NCI-H128 (cell line): ENCODE data around the gene TMEM163.
"Not testable (repeated sequence)": the region's sequence is repeated elsewhere in the genome, so short reads cannot be mapped to it uniquely, and the experiment has no call there.

Experiments
- DNase-seq: peaks from one replicate; lab custom pipeline; 2025; ENCODE audit not compliant: unreplicated experiment; lab: John Stamatoyannopoulos, UW

Gene TMEM163

DNA sequence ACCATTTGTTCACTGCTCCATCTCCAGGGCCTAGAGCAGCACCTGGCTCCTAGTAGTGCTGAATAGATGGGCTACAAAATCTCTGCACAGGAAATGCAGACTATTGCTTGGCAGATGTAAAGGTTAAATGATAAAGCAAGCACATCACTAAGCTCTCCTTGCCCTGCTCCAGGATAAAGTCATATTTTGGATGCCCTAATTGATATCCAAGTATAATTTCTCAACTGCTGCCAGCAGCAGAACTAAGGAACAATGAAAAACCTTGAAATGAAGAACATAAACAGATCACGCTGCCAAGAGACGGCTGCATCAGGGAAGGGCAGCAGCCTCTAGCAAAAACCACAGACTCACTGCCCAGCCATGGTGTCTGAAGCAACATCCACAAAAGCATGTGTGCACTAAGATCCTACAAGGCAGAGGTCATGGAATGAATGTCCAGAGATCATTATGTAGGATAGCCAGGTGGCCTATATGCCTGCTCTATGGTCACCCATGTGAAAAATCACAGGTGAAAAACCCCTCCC lies 134.7 kb downstream of the TMEM163 start:
- DNase-seq: no peak

DNA sequence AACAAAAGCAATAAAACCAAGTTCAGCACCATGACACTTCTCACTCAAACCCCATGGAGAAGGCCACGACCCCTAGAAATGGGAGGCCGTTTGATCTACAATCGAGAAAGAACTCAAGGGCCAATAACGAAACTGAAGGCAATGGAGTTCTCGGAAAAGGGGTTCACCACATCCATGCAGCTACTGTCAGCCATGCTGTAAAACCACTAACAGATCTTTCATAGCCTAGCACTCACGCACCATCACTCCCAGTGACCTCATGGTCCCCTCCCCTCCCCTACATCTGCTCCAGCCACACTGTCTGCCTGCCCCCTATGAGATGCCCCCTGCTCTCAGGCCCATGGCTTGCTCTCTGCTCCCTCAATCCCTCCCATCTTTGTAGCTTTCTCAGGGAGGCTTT lies 135.3 kb downstream of the TMEM163 start:
- no peak for DNase-seq

GRCh38 chr2:134582547-134582899 lies 136.3 kb downstream of the TMEM163 start:
- DNase-seq: no peak

GRCh38 chr2:134581877-134582546 lies 136.8 kb downstream of the TMEM163 start:
- no peak for DNase-seq

GRCh38 chr2:134578316-134578715 lies 140.5 kb downstream of the TMEM163 start:
- no peak for DNase-seq

- DNase-seq: no peak
These were observed 142.3 kb downstream of the TMEM163 start for GRCh38 chr2:134576478-134576877.

DNA sequence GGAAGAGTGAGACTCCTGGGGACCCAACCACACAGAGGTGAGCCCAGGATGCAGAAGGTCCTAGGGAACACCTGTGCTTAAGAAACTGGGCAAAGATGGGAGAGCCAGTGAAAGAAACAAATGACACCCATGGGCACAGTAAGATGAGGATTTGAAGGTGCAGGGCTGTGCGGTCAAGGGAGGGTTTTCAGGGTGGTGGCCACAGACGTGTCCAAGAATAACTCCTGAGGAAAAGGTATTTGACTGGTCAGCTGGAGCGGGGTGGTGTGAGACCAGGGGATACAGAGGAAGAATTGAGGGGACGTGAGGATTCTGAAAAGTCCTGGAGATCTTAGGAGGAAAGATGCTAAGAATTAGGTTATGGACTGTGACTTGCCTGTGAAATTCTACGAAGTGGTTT lies 142.9 kb downstream of the TMEM163 start:
- no peak for DNase-seq

- DNase-seq: no peak
These were observed 144.0 kb downstream of the TMEM163 start for GRCh38 chr2:134574611-134575330.

- DNase-seq: no peak
These were observed 145.1 kb downstream of the TMEM163 start for GRCh38 chr2:134573724-134574123.

DNA sequence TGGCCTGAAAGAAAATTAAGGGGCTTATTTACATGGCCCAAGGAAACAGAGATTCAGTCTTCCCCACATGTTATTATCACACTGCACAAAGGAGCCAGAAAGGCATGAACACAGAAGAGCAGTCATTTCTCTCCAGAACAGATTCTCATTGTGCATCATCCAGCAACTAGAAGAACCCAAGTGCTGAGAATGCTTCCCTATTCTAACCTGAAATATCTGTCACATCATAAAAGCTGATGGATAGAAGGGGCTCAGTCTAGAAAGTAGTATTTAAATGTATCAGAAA lies 145.8 kb downstream of the TMEM163 start:
- no peak for DNase-seq

DNA sequence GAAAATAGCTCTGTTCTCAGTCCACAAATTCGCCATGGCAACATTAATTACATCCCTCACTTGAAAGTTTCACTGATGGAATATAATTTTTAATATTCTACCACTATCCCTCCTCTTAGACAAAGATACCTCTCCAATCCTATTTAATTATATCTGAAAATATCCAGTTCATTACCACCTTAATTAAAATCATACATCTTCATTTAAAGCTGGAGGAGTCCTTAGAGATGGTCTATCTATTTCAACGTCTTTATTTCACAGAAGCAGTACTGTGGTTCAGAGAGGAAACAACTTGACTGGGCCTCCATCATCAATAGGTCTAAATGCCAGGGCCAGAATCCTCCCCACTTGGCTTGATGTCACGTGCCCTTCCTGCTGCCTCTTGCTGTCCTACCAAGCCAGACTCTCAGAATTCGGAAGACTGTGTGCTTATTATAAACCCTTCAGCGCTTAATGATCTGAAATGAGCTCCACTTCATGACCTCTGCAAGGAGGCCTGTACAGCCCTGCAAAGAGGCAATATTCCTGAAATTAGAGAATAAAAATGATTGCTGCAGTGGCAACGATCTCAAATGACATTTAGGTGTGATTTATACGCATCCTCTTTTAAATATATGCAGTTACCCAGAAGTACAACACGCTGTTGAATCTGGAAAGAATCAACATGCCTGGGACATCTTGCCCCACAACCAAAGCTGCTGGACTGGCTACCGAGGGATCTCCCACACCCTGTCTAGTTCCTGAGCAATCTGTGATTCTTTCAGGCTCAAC lies 146.3 kb downstream of the TMEM163 start:
- no peak for DNase-seq

DNA sequence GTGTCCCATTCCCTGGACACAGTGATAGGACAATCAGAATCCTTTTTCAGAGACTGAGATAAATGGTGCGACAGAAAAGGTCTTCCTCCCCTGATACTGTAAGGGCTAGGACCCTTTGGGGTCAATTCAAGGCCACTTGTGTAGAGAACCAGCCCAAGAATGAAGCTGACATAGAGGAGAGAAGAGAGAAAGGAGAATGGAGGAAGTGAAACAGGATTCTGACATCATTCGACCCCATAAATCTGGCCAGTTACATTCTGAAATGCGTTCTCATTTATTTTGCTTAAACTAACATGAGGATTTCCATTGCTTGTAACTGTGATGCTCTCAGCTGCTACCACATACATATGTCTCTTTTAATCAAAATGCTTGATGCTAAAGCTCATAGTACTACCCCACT lies 148.1 kb downstream of the TMEM163 start:
- DNase-seq: no peak

DNA sequence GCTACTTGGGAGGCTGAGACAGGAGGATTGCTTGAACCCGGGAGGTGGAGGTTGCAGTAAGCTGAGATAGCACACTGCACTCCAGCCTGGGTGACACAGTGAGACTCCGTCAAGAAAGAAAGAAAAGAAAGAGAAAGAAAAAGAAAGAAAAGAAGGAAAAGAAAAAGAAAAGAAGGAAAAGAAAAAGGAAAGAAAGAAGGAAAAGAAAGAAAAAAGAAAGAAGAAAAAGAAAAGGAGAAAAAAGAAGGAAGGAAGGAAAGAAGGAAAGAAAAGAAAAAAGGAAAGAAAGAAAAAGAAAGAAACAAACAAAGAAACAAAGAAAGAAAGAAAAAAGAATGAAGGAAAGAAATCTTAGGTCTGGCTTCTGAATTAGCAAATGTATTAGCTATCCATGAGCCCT lies 150.4 kb downstream of the TMEM163 start:
- DNase-seq: no peak

DNA sequence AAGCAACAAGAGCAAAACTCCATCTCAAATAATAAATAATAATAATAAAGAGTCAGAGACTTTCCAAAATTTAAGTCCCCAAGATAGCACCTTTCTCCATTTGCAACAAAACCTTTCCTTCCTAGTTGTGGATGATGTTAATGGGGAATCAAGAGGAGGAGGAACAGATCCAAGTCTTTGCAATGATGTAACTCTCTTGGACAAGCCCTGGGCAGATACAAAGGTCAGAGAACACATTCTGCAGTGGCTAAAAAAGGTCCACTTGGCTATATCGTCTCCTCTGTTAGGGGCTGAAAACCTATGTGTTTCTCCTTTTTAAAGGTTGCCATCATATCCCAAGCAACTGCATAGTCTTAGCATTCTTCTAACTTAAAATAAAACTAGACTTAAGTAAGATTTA lies 151.1 kb downstream of the TMEM163 start:
- no peak for DNase-seq

DNA sequence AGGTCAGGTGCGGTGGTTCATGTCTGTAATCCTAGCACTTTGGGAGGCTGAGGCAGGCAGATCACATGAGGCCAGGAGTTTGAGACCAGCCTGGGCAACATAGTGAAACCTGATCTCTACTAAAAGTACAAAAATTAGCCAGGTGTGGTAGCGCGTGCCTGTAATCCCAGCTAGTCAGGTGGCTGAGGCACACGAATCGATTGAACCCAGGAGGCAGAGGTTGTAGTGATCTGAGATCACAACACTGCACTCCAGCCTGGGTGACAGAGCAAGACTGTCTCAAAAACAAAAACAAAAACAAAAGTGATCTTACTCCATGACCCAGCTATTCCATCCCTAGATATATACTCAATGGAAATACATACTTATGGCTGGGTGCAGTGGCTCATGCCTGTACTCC lies 153.8 kb downstream of the TMEM163 start:
- not testable (repeated sequence) for DNase-seq

GRCh38 chr2:134564549-134564948 lies 154.3 kb downstream of the TMEM163 start:
- DNase-seq: no peak

- DNase-seq: no peak
These were observed 160.5 kb downstream of the TMEM163 start for GRCh38 chr2:134558208-134558830.

- DNase-seq: no peak
These were observed 163.4 kb downstream of the TMEM163 start for GRCh38 chr2:134555411-134555810.

GRCh38 chr2:134553657-134554056 lies 165.1 kb downstream of the TMEM163 start:
- DNase-seq: no peak

- no peak for DNase-seq
These were observed 168.1 kb downstream of the TMEM163 start for GRCh38 chr2:134550566-134551164.

- no peak for DNase-seq
These were observed 169.7 kb downstream of the TMEM163 start for GRCh38 chr2:134549104-134549503.
